SH-SY5Y (cell line): ENCODE results near the gene CD99L2.

Experiments used
- GATA2 ChIP-seq: IDR thresholded peaks from 2 replicates; pipeline ENCODE4 v1.6.1; 2011; ENCODE audit warnings: mild to moderate bottlenecking, low read depth, low read length
- GATA3 ChIP-seq: IDR thresholded peaks from 2 replicates; pipeline ENCODE4 v1.6.1; 2011; ENCODE audit warnings: low read depth, mild to moderate bottlenecking, low read length, moderate library complexity

DNA sequence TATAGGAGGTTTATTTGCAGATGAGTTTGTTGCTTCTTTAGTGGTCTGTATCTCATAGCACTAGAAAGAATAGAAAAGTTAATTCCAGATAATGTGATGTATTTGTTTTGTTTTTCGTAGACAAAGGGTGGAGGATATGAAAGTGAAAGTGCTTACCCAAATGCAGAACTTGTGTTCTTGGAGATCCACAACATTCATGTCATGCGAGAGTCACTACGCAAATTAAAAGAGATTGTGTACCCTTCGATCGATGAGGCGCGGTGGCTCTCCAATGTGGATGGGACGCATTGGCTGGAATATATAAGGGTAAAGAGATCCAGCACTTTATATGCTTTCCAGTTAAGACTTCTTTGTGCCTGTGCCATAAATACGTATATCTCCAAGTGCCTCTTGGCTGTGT is 162.0 kb downstream of the CD99L2 start:
- TF ChIP-seq GATA2 (no peak), GATA3 (no peak)
